ENCODE results near the gene GRIN3A.

GRIN3A gene

DNA sequence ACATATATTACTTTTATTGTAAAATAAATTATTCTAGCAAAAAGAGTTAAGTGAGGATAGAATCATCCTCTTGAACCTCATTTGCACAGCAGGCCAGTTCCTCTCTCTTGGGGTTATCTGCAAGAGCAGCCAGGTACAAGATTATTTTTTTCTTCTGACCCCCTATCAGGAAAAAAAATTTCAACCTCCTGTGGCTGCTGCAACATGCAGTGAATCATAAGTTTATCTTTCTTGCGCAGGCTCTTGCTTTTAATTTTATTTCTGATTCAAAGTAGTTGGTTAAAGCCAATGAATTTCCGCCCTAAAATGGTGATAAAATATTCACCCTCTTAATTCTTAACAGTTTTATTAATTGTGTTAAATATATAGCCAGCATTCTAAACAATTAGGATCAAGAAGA lies 74.0 kb downstream of the GRIN3A start:
- no peaks in the 10 kb centered on the region for H4K20me1 ChIP-seq (ENCODE audit: control insufficient read depth, insufficient read depth, low read depth, low read length)
- H3F3A ChIP-seq (ENCODE audit: control insufficient read depth, insufficient read depth) = no peaks in the 10 kb centered on the region
- no peaks in the 10 kb centered on the region for H3K36me3 ChIP-seq (ENCODE audit: control insufficient read depth, low read length)
- H3K27me3 ChIP-seq (ENCODE audit: control insufficient read depth, low read length) = no peaks in the 10 kb centered on the region
- TF ChIP-seq, protein P1, sequence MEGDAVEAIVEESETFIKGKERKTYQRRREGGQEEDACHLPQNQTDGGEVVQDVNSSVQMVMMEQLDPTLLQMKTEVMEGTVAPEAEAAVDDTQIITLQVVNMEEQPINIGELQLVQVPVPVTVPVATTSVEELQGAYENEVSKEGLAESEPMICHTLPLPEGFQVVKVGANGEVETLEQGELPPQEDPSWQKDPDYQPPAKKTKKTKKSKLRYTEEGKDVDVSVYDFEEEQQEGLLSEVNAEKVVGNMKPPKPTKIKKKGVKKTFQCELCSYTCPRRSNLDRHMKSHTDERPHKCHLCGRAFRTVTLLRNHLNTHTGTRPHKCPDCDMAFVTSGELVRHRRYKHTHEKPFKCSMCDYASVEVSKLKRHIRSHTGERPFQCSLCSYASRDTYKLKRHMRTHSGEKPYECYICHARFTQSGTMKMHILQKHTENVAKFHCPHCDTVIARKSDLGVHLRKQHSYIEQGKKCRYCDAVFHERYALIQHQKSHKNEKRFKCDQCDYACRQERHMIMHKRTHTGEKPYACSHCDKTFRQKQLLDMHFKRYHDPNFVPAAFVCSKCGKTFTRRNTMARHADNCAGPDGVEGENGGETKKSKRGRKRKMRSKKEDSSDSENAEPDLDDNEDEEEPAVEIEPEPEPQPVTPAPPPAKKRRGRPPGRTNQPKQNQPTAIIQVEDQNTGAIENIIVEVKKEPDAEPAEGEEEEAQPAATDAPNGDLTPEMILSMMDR (IDR thresholded peaks at IDR 0.05; ENCODE audit: low read depth, low read length, poor library complexity, severe bottlenecking) = no peak
- no peak for TF ChIP-seq EZH2phosphoT487 (IDR thresholded peaks at IDR 0.05; ENCODE audit: borderline replicate concordance, low read length)
- H3K4me3 ChIP-seq (ENCODE audit: low read length) = no peak overlapping the region
- H3K9me3 ChIP-seq (ENCODE audit: control insufficient read depth, insufficient read depth, low read length) = no peaks in the 10 kb centered on the region
- H3K27ac ChIP-seq (ENCODE audit: low read depth, low read length) = no peak overlapping the region
- H3K79me2 ChIP-seq (ENCODE audit: control insufficient read depth, low read length) = no peaks in the 10 kb centered on the region
- H3K4me2 ChIP-seq (ENCODE audit: low read length) = no peak overlapping the region
- H3K4me1 ChIP-seq (ENCODE audit: control insufficient read depth, low read length) = no peaks in the 10 kb centered on the region
- no peaks in the 10 kb centered on the region for H3K9me2 ChIP-seq (replicated peaks; ENCODE audit: control insufficient read depth, low read length)

DNA sequence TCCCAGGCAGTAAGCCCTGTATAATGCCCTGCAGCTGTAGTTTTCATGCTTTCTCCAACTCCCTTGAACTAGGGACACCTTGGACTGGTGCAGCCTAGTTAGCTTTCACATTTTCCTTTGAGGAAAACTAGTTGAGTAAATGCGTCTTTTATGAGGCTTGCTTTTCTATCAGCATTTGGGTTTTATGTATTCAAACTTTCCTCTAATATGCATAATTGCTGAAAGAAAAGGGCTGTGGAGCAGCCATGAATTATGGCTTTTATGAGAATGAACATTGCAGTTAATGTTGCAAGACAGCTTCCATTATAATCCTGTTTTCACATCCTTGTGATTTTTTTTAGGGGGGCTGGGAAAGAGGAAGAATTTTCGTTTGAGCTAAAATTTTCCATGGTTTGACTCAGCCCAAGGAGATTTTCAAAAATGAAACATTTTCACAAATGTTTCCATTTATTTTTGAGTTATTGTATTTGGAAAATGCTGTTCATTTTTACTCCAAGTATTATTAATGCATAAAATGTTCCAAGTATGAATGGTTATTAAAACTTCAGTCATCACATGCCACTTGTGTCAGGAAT lies 85.8 kb downstream of the GRIN3A start:
- no peaks in the 10 kb centered on the region for H3K27me3 ChIP-seq (ENCODE audit: control insufficient read depth, low read length)
- no peaks in the 10 kb centered on the region for H3K9me3 ChIP-seq (ENCODE audit: control insufficient read depth, insufficient read depth, low read length)
- no peaks in the 10 kb centered on the region for H3K9me2 ChIP-seq (replicated peaks; ENCODE audit: control insufficient read depth, low read length)
- H3K79me2 ChIP-seq (ENCODE audit: control insufficient read depth, low read length) = no peaks in the 10 kb centered on the region
- H3K36me3 ChIP-seq (ENCODE audit: control insufficient read depth, low read length) = no peaks in the 10 kb centered on the region
- H4K20me1 ChIP-seq (ENCODE audit: control insufficient read depth, insufficient read depth, low read depth, low read length) = no peaks in the 10 kb centered on the region
- no peak overlapping the region for H3K27ac ChIP-seq (ENCODE audit: low read depth, low read length)
- H3K4me2 ChIP-seq (ENCODE audit: low read length) = no peak overlapping the region
- no peaks in the 10 kb centered on the region for H3K4me1 ChIP-seq (ENCODE audit: control insufficient read depth, low read length)
- H3F3A ChIP-seq (ENCODE audit: control insufficient read depth, insufficient read depth) = no peaks in the 10 kb centered on the region
- TF ChIP-seq, protein P1 (IDR thresholded peaks at IDR 0.05; ENCODE audit: low read depth, low read length, poor library complexity, severe bottlenecking) = no peak
- TF ChIP-seq EZH2phosphoT487 (IDR thresholded peaks at IDR 0.05; ENCODE audit: borderline replicate concordance, low read length) = no peak
- H3K4me3 ChIP-seq (ENCODE audit: low read length) = no peak overlapping the region

DNA sequence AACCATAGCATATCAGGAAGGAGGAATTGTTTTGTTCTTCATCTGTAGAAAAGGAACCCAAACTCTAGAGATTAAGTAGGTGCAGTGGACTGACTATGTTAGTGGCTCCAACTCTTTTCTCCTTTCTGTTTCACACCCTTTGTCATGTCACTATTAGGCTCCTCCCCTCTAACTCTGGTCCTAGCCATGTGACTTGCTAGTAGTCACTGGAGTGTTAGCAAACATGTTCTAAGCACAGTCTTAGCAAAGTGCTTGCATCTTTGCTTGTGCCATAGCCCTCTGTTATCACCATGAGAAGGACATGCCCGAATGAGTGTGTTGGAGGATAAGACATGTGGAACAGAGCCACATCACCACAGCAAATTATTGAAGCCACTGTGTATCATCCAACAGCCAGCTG lies 88.3 kb downstream of the GRIN3A start:
- H3K36me3 ChIP-seq (ENCODE audit: control insufficient read depth, low read length) = no peaks in the 10 kb centered on the region
- H3K4me2 ChIP-seq (ENCODE audit: low read length) = no peak overlapping the region
- H3K27me3 ChIP-seq (ENCODE audit: control insufficient read depth, low read length) = no peaks in the 10 kb centered on the region
- H3K4me3 ChIP-seq (ENCODE audit: low read length) = no peak overlapping the region
- H3K79me2 ChIP-seq (ENCODE audit: control insufficient read depth, low read length) = no peaks in the 10 kb centered on the region
- no peaks in the 10 kb centered on the region for H3K9me2 ChIP-seq (replicated peaks; ENCODE audit: control insufficient read depth, low read length)
- no peaks in the 10 kb centered on the region for H3F3A ChIP-seq (ENCODE audit: control insufficient read depth, insufficient read depth)
- H4K20me1 ChIP-seq (ENCODE audit: control insufficient read depth, insufficient read depth, low read depth, low read length) = no peaks in the 10 kb centered on the region
- TF ChIP-seq, protein P1 (IDR thresholded peaks at IDR 0.05; ENCODE audit: low read depth, low read length, poor library complexity, severe bottlenecking) = no peak
- TF ChIP-seq EZH2phosphoT487 (IDR thresholded peaks at IDR 0.05; ENCODE audit: borderline replicate concordance, low read length) = no peak
- no peaks in the 10 kb centered on the region for H3K9me3 ChIP-seq (ENCODE audit: control insufficient read depth, insufficient read depth, low read length)
- no peak overlapping the region for H3K27ac ChIP-seq (ENCODE audit: low read depth, low read length)
- H3K4me1 ChIP-seq (ENCODE audit: control insufficient read depth, low read length) = no peaks in the 10 kb centered on the region
